ENCODE data around the gene TMEM239.
"Not testable (repeated sequence)": the region's sequence is repeated elsewhere in the genome, so short reads cannot be mapped to it uniquely, and the experiment has no call there.

The TMEM239 gene

GRCh38 chr20:2816030-2816582, at the start of gene TMEM239:
Gene TMEM239, plus strand, starts transcription at chr20:2816364. Its CDS starts 191 bp downstream, at chr20:2816555.
- DNase-seq (ENCODE audit: low read depth), result no peak

- DNase-seq (ENCODE audit: low read depth), result no peak
These were observed 48.2 kb upstream of the TMEM239 start for GRCh38 chr20:2767768-2768631.

GRCh38 chr20:2768632-2769015, 47.5 kb upstream of the TMEM239 start:
- no peak for DNase-seq (ENCODE audit: low read depth)

- DNase-seq (ENCODE audit: low read depth), result not testable (repeated sequence)
These were observed 46.1 kb upstream of the TMEM239 start for GRCh38 chr20:2770091-2770490.

- DNase-seq (ENCODE audit: low read depth), result no peak
These were observed 44.5 kb upstream of the TMEM239 start for GRCh38 chr20:2771631-2772080.

- DNase-seq (ENCODE audit: low read depth), result no peak
These were observed 42.4 kb upstream of the TMEM239 start for GRCh38 chr20:2773812-2774211.

GRCh38 chr20:2775139-2775538, 41.0 kb upstream of the TMEM239 start:
- no peak for DNase-seq (ENCODE audit: low read depth)

GRCh38 chr20:2778602-2779321, 37.4 kb upstream of the TMEM239 start:
- DNase-seq (ENCODE audit: low read depth), result no peak

GRCh38 chr20:2780948-2781347, 35.2 kb upstream of the TMEM239 start:
- DNase-seq (ENCODE audit: low read depth), result no peak

- no peak for DNase-seq (ENCODE audit: low read depth)
These were observed 32.1 kb upstream of the TMEM239 start for GRCh38 chr20:2783908-2784566.

GRCh38 chr20:2793471-2793870, 22.7 kb upstream of the TMEM239 start:
- no peak for DNase-seq (ENCODE audit: low read depth)

- DNase-seq (ENCODE audit: low read depth), result no peak
These were observed 21.9 kb upstream of the TMEM239 start for GRCh38 chr20:2794202-2794748.

- DNase-seq (ENCODE audit: low read depth), result no peak
These were observed 21.2 kb upstream of the TMEM239 start for GRCh38 chr20:2794866-2795447.

GRCh38 chr20:2795451-2795850, 20.7 kb upstream of the TMEM239 start:
- no peak for DNase-seq (ENCODE audit: low read depth)

GRCh38 chr20:2796011-2796660, 20.0 kb upstream of the TMEM239 start:
- no peak for DNase-seq (ENCODE audit: low read depth)

- no peak for DNase-seq (ENCODE audit: low read depth)
These were observed 18.8 kb upstream of the TMEM239 start for GRCh38 chr20:2797136-2797983.

- no peak for DNase-seq (ENCODE audit: low read depth)
These were observed 17.9 kb upstream of the TMEM239 start for GRCh38 chr20:2798095-2798805.

GRCh38 chr20:2798814-2799213, 17.4 kb upstream of the TMEM239 start:
- DNase-seq (ENCODE audit: low read depth), result no peak

GRCh38 chr20:2799271-2799670, 16.9 kb upstream of the TMEM239 start:
- no peak for DNase-seq (ENCODE audit: low read depth)

Data from non-pigmented ciliary epithelial cell (primary cell).